HEK293 (cell line): ENCODE measurements around the gene NRP1.

ENCODE experiments used
- IKZF3 ChIP-seq: fragments of 450-650 bp; IDR thresholded peaks from 2 replicates; pipeline ENCODE4 v1.5.0; 2018; ENCODE audit warnings: missing biosample characterization, mild to moderate bottlenecking, missing genetic modification characterization, moderate library complexity
- KLF17 ChIP-seq: fragments of 450-650 bp; formaldehyde crosslinking; IDR thresholded peaks from 2 replicates; pipeline ENCODE4 v1.5.1; 2016; ENCODE audit warnings: missing biosample characterization, missing genetic modification characterization
- KLF7 ChIP-seq: fragments of 450-650 bp; formaldehyde crosslinking; IDR thresholded peaks from 2 replicates; pipeline ENCODE4 v1.5.1; 2016; ENCODE audit warnings: missing biosample characterization, missing genetic modification characterization, borderline replicate concordance
- MYNN ChIP-seq: fragments of 450-650 bp; formaldehyde crosslinking; IDR thresholded peaks from 2 replicates; pipeline ENCODE4 v1.5.1; 2016; ENCODE audit warnings: missing biosample characterization, missing genetic modification characterization, borderline replicate concordance
- MZF1 ChIP-seq: fragments of 450-650 bp; formaldehyde crosslinking; IDR thresholded peaks from 2 replicates; pipeline ENCODE4 v1.5.1; 2017; ENCODE audit warnings: missing biosample characterization, missing genetic modification characterization, borderline replicate concordance
- PRDM2 ChIP-seq: fragments of 450-650 bp; formaldehyde crosslinking; IDR thresholded peaks from 2 replicates; pipeline ENCODE4 v1.5.1; 2016; ENCODE audit warnings: missing biosample characterization, missing genetic modification characterization, borderline replicate concordance
- PRDM4 ChIP-seq: fragments of 450-650 bp; formaldehyde crosslinking; IDR thresholded peaks from 2 replicates; pipeline ENCODE4 v1.5.1; 2017; ENCODE audit warnings: missing biosample characterization, missing genetic modification characterization
- SP3 ChIP-seq: fragments of 450-650 bp; formaldehyde crosslinking; IDR thresholded peaks from 2 replicates; pipeline ENCODE4 v1.5.1; 2016; ENCODE audit warnings: missing biosample characterization, missing genetic modification characterization
- SP7 ChIP-seq: fragments of 450-650 bp; formaldehyde crosslinking; IDR thresholded peaks from 2 replicates; pipeline ENCODE4 v1.5.1; 2016; ENCODE audit warnings: missing biosample characterization, missing genetic modification characterization
- TCF7L2 ChIP-seq: IDR thresholded peaks from 2 replicates; pipeline ENCODE4 v1.6.1; 2011; ENCODE audit warnings: low read depth, mild to moderate bottlenecking, inconsistent platforms, low read length, moderate library complexity, borderline replicate concordance
- WT1 ChIP-seq: fragments of 450-650 bp; formaldehyde crosslinking; IDR thresholded peaks from 2 replicates; pipeline ENCODE4 v1.5.1; 2016; ENCODE audit warnings: missing biosample characterization, missing genetic modification characterization
- YY1 ChIP-seq: fragments of 450-650 bp; formaldehyde crosslinking; IDR thresholded peaks from 2 replicates; pipeline ENCODE4 v1.5.1; 2018; ENCODE audit warnings: missing biosample characterization, missing genetic modification characterization
- ZBTB1 ChIP-seq: fragments of 450-650 bp; formaldehyde crosslinking; IDR thresholded peaks from 2 replicates; pipeline ENCODE4 v1.5.1; 2016; ENCODE audit warnings: missing biosample characterization, missing genetic modification characterization
- ZBTB44 ChIP-seq: fragments of 450-650 bp; IDR thresholded peaks from 2 replicates; pipeline ENCODE4 v1.5.1; 2018; ENCODE audit warnings: missing biosample characterization, mild to moderate bottlenecking, missing genetic modification characterization
- ZBTB7A ChIP-seq: fragments of 450-650 bp; formaldehyde crosslinking; IDR thresholded peaks from 2 replicates; pipeline ENCODE4 v1.5.1; 2016; ENCODE audit warnings: low read depth, missing biosample characterization, missing genetic modification characterization
- ZNF112 ChIP-seq: fragments of 450-650 bp; formaldehyde crosslinking; IDR thresholded peaks from 2 replicates; pipeline ENCODE4 v1.5.0; 2017; ENCODE audit warnings: missing biosample characterization, missing genetic modification characterization
- ZNF114 ChIP-seq: fragments of 450-650 bp; formaldehyde crosslinking; IDR thresholded peaks from 2 replicates; pipeline ENCODE4 v1.5.0; 2017; ENCODE audit warnings: missing biosample characterization, missing genetic modification characterization
- ZNF146 ChIP-seq: fragments of 450-650 bp; formaldehyde crosslinking; IDR thresholded peaks from 2 replicates; pipeline ENCODE4 v1.5.1; 2016; ENCODE audit warnings: missing biosample characterization, missing genetic modification characterization
- ZNF239 ChIP-seq: fragments of 450-650 bp; formaldehyde crosslinking; IDR thresholded peaks from 2 replicates; pipeline ENCODE4 v1.5.1; 2016; ENCODE audit warnings: missing biosample characterization, missing genetic modification characterization
- ZNF398 ChIP-seq: fragments of 450-650 bp; formaldehyde crosslinking; IDR thresholded peaks from 2 replicates; pipeline ENCODE4 v1.5.1; 2017; ENCODE audit warnings: missing biosample characterization, missing genetic modification characterization
- ZNF423 ChIP-seq: fragments of 450-650 bp; formaldehyde crosslinking; IDR thresholded peaks from 2 replicates; pipeline ENCODE4 v1.5.1; 2016; ENCODE audit warnings: missing biosample characterization, missing genetic modification characterization
- ZNF426 ChIP-seq: fragments of 450-650 bp; formaldehyde crosslinking; IDR thresholded peaks from 2 replicates; pipeline ENCODE4 v1.5.1; 2017; ENCODE audit warnings: missing biosample characterization, missing genetic modification characterization, mild to moderate bottlenecking, inconsistent platforms, moderate library complexity
- ZNF473 ChIP-seq: fragments of 450-650 bp; formaldehyde crosslinking; IDR thresholded peaks from 2 replicates; pipeline ENCODE4 v1.5.1; 2017; ENCODE audit warnings: missing biosample characterization, missing genetic modification characterization
- ZNF488 ChIP-seq: fragments of 450-650 bp; formaldehyde crosslinking; IDR thresholded peaks from 2 replicates; pipeline ENCODE4 v1.5.1; 2016; ENCODE audit warnings: missing biosample characterization, missing genetic modification characterization
- ZNF521 ChIP-seq: fragments of 450-650 bp; formaldehyde crosslinking; IDR thresholded peaks from 2 replicates; pipeline ENCODE4 v1.5.1; 2017; ENCODE audit warnings: missing biosample characterization, mild to moderate bottlenecking, missing genetic modification characterization
- ZNF768 ChIP-seq: fragments of 450-650 bp; formaldehyde crosslinking; IDR thresholded peaks from 2 replicates; pipeline ENCODE4 v1.5.1; 2018; ENCODE audit warnings: missing biosample characterization, mild to moderate bottlenecking, missing genetic modification characterization
- ZSCAN23 ChIP-seq: fragments of 450-650 bp; formaldehyde crosslinking; IDR thresholded peaks from 2 replicates; pipeline ENCODE4 v1.5.1; 2016; ENCODE audit warnings: missing biosample characterization, missing genetic modification characterization

The NRP1 gene

GRCh38 chr10:33325929-33326328 is 8.5 kb downstream of the NRP1 start (continued):
- TF ChIP-seq ZNF398 (tag by site-specific recombination): no peak
- TF ChIP-seq ZNF473 (tag by site-specific recombination): no peak
- no peak for TF ChIP-seq PRDM2 (tag by site-specific recombination)
- no peak; the same call in 1 of the 2 replicates for TF ChIP-seq MZF1 (tag by site-specific recombination)
- no peak for TF ChIP-seq ZNF521 (tag by site-specific recombination)
- TF ChIP-seq ZNF488 (tag by site-specific recombination): 0 out of 2 replicates have a peak, but pooled peaks have one; percentile 11
- TF ChIP-seq ZBTB1 (tag by site-specific recombination): 0 out of 2 replicates have a peak, but pooled peaks have one; percentile 72
- peak; percentile 87; the same call in 1 of the 2 replicates for TF ChIP-seq TCF7L2
- TF ChIP-seq ZNF423 (tag by site-specific recombination): no peak; the same call in 1 of the 2 replicates
- no peak for TF ChIP-seq MYNN
- TF ChIP-seq SP7: peak; percentile 88
- TF ChIP-seq ZNF146: 0 out of 2 replicates have a peak, but pooled peaks have one; percentile 9
- TF ChIP-seq PRDM4 (tag by site-specific recombination): peak; percentile 95
- peak; percentile 95 for TF ChIP-seq ZBTB44 (tag by site-specific recombination)
- TF ChIP-seq ZBTB7A (tag by site-specific recombination): no peak
- TF ChIP-seq IKZF3 (tag by site-specific recombination): peak; percentile 97
- TF ChIP-seq KLF7 (tag by site-specific recombination): peak; percentile 52; the same call in 1 of the 2 replicates
- no peak; the same call in 1 of the 2 replicates for TF ChIP-seq ZNF426 (tag by site-specific recombination)
- peak; percentile 75 for TF ChIP-seq WT1 (tag by site-specific recombination)
- no peak for TF ChIP-seq ZSCAN23 (tag by site-specific recombination)
- no peak for TF ChIP-seq ZNF114 (tag by site-specific recombination)
- no peak for TF ChIP-seq KLF17 (tag by site-specific recombination)
- TF ChIP-seq ZNF239: no peak
- no peak for TF ChIP-seq ZNF768
- no peak for TF ChIP-seq SP3 (tag by site-specific recombination)
- TF ChIP-seq ZNF112: no peak
- TF ChIP-seq YY1 (tag by site-specific recombination): peak; percentile 81; the same call in 1 of the 2 replicates
